GM18498 (cell line): ENCODE results near the gene TXNDC17.
"Not testable (repeated sequence)": the region's sequence is repeated elsewhere in the genome, so short reads cannot be mapped to it uniquely, and the experiment has no call there.

ENCODE experiments used
- ATAC-seq: cut with Tn5 transposase; IDR thresholded peaks from one replicate; pipeline ENCODE4 v1.9.1; 2021; ENCODE audit warnings: mild to moderate bottlenecking, moderate library complexity; ENCODE audit not compliant: unreplicated experiment

Gene TXNDC17

GRCh38 chr17:6636616-6637457 lies 4.0 kb upstream of the TXNDC17 start:
- no peak for ATAC-seq

DNA sequence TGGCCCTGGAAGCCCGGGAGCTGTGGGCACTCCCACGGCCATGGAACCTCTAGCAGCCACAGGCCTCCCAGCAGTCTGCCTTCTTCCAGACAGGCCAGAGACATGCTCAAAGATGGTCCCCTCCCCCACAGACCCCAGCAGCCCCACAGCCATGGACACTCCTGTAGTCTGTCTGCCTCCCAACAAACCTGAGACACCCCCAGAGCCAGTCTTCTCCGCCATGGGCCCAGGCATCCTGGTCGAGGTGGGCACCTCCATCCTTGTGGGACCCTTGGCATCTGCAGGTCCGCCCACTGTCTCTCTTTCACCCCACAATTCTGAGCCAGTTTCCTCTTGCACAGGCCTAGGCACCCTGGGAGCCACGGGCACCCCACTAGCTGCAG lies 3.4 kb upstream of the TXNDC17 start:
- ATAC-seq = no peak

GRCh38 chr17:6638046-6638908 lies 2.6 kb upstream of the TXNDC17 start:
- no peak for ATAC-seq

GRCh38 chr17:6639014-6639585 lies 1.8 kb upstream of the TXNDC17 start:
- no peak for ATAC-seq

GRCh38 chr17:6639586-6640535 lies 999 bp upstream of the TXNDC17 start:
- ATAC-seq = peak; percentile 16

DNA sequence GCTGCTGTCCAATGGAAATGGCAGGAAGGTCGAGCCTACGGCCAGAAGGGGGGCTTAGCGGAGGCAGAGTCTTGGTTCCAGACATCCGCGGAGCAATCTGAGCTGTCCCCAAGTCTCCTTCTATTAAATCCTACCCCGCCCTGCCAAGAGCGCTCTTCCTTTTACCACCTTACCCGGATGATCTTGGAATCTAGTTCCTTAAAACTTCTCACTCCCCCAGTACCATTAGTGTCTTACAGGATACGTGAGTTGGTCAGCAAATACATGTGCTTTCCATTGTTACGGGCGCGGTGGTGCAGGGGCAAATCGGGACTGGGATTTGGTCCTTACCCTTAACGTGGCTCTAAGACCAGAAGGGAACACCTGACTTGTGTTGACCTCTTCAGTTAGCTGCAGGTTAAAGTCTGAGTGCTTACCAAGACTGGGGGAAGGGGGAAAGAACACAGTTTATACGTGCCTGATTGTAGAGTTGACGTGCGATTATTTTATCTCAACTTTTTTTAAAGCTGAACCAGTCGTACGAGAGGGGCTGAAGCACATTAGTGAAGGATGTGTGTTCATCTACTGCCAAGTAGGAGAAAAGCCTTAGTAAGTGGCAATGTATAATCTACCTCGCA lies 495 bp downstream of the TXNDC17 start:
- no peak for ATAC-seq

GRCh38 chr17:6642592-6642991 lies 1.7 kb downstream of the TXNDC17 start:
- ATAC-seq = no peak

DNA sequence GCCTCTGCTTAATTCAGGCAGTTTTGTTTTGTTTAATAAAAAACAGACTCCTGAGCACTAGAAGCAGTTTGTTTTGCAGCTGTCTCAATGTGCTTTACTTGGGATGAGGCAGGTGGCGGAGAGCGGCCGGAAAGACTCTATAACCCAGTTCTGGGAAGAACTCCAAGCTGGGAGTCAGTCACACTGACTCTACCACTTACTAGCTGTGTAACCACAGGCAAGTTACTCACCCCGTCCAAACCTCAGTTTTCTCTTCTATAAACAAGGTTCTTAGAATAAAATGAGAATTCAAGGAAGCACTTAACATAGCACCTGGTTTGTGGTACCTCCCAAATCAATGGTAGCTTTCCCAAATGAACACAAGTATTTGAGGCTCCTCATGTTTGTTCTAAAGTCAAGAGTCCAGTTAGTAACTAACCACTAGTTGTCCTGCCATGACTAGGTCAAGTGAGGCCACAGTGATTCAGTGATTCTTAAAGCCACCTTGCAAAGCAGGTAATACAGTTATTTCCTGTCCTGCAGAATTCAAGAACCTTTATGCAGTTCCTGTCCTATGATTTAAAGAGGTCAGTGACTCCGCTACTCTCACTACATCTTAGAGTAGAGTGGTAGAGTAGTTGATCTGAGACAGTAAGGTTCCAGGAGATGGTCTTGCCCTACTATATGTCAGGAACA lies 2.7 kb downstream of the TXNDC17 start:
- ATAC-seq = no peak

- ATAC-seq = no peak
Observed at GRCh38 chr17:6648181-6648580, 7.3 kb downstream of the TXNDC17 start.

DNA sequence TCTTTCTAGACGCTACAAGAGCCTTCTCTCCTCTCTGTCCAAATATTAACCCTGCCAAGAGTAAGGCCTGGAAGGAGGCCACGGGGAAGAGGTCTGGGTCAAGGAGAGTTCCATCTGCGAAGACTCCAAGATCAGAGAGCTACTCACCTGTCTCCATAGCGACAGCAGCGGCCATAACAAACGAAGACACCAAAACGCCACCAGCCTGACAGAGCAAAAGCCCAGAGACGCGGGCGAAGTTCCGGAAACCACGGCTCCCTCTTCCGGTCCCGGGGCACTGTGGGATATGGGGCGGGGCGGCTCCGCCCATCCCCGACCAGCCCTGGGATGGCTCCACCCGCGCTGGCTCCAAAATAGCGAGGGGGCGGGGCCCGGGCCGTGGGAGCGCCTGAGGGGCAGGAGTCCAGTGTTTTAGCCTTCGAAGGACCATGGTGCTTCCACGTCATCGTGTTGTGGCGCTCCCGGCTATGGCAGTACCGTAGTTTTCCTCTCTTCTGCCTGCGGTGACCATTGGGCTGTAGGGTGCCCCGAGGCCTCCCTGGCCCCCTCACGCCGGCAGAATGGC lies 10.6 kb downstream of the TXNDC17 start, which contains the start of the genes C17orf100 and MED31:
C17orf100 (plus strand) TSS at position 409 of the 565 bp plus-strand sequence; CDS start at position 561, 152 bp downstream.
MED31 (minus strand) TSS at position 252 of the 565 bp plus-strand sequence; CDS start at position 175, 77 bp downstream.
- ATAC-seq = peak; percentile 88

DNA sequence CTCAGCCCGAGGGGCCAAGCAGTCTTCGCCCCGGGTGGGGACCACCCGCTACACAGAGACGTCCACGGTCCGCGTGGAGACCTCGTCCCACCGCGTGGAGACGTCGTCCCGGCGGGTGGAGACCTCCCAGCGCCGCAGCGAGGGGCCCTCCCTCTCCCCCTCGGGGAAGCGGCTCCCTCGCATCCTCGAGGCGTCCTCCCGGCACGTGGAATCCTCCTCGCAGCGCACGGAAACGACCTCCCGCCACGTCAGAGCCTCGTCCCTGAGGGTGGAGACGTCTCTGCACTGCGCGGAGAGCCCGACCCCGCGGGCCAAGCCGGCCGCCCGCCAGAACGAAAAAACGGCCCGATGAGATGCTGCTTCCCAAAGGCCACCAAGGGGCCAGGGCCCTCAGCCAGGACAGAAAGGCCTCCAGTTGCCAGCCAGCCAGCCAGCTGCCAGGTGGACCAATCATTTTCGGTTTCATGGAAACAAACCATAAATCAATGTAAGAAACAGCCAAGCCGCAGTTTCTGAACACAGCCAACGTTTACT lies 11.1 kb downstream of the TXNDC17 start:
- peak; percentile 12 for ATAC-seq

GRCh38 chr17:6654841-6655731 lies 14.2 kb downstream of the TXNDC17 start:
- no peak for ATAC-seq

DNA sequence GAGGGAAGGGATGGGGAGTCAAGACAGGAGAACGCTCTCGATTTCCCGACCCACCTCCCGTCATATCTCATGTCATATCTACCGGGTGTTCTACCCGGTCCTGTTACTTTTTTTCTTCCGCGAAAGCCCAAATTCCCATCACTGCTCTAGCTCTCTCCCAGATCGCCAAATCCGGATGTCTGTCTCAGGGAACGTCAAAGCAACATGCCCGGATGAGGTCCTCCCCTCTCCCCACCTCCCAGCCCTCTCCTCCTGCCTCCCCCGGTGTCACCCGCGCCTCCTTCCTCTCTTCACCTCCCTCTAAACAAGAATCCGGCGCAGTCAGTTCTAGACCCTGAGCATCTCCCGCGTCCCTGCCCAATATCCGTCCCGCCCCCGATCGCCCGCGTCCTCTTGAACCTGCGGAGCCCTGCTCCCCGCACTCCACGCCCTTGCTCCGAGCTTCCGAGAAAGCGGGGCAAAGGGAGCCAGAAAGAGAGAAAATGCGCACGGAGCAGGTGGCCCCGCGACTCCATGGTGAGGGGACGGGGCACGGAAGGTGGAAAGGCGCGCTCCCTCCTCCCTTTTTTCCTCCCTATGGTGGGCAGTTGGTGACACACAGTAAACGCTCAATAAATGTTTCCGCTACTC lies 15.0 kb downstream of the TXNDC17 start:
- not testable (repeated sequence) for ATAC-seq

- ATAC-seq = not testable (repeated sequence)
Observed at GRCh38 chr17:6656797-6657632, 16.2 kb downstream of the TXNDC17 start.

GRCh38 chr17:6657633-6658287 lies 16.9 kb downstream of the TXNDC17 start:
- ATAC-seq = no peak

GRCh38 chr17:6658411-6658810 lies 17.6 kb downstream of the TXNDC17 start:
- ATAC-seq = not testable (repeated sequence)
